OCI-LY3 (cell line): ENCODE data around the gene SERPINB8.

Experiments used
- EZH2phosphoT487 ChIP-seq: fragments of 200-600 bp; shearing (Covaris generic); IDR thresholded peaks from 2 replicates; pipeline ENCODE4 v1.6.1; 2018; ENCODE audit warnings: antibody characterized with exemption, mixed run types, low read depth
- TF ChIP-seq, protein P1 (sequence below): fragments of 200-600, 300-600 bp; sonication (generic); IDR thresholded peaks from 2 replicates; pipeline ENCODE4 v1.5.1; 2014; ENCODE audit warnings: antibody characterized with exemption, low read length, low read depth

DNA sequence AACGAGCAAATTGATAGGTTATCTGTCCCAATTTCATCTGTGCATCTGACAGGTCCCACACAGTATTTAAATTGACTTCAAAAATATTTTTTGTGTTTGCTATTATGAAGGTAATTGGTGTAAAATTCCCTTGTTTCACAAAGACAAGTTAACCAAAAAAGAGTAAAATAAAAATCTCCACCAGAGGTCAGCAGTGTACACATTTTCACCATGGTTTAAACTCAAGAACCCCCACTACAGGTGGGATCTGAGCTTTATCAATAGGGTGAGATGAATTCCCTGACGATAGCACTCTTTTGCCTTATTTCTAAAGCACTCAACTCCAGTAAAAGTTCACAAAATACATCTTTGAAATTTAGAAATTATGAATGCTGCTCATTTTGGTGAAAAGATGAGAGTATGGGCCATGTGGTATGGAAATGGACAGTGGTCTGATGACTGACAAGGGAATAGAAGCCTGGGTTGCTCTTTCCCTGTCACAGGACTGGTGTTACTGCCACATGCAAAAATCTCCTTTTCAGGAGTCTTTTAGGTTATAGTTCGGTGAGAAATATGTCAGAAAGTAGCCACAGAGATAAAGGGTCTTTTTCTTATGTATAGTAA is 68.0 kb downstream of the SERPINB8 start:
- TF ChIP-seq, protein P1, sequence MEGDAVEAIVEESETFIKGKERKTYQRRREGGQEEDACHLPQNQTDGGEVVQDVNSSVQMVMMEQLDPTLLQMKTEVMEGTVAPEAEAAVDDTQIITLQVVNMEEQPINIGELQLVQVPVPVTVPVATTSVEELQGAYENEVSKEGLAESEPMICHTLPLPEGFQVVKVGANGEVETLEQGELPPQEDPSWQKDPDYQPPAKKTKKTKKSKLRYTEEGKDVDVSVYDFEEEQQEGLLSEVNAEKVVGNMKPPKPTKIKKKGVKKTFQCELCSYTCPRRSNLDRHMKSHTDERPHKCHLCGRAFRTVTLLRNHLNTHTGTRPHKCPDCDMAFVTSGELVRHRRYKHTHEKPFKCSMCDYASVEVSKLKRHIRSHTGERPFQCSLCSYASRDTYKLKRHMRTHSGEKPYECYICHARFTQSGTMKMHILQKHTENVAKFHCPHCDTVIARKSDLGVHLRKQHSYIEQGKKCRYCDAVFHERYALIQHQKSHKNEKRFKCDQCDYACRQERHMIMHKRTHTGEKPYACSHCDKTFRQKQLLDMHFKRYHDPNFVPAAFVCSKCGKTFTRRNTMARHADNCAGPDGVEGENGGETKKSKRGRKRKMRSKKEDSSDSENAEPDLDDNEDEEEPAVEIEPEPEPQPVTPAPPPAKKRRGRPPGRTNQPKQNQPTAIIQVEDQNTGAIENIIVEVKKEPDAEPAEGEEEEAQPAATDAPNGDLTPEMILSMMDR = peak; percentile 97
- TF ChIP-seq EZH2phosphoT487 = no peak
